ENCODE data around the gene UNK. TPM values are rescaled to one million over a fixed set of nuclear protein-coding genes. Genes with fewer than 3 reads are reported as not detected.
A peak's percentile ranks its signal among the peaks of the same experiment; 100 is the strongest.

UNK gene
- total and polyA plus RNA-seq, 2 of the 13 experiments (the other 11 are each of a cell fraction or from before 2014, with no cell fraction given): 31.6 to 33.0 TPM

- TF ChIP-seq ZNF75D (CRISPR knock-in tag; IDR thresholded peaks at IDR 0.05; ENCODE audit: borderline replicate concordance) (no peak), ZFAT (CRISPR knock-in tag; conservative IDR thresholded peaks at IDR 0.05) (no peak), MATR3 (CRISPR knock-in tag; IDR thresholded peaks at IDR 0.05) (no peak), CBX2 (IDR thresholded peaks at IDR 0.05; ENCODE audit: low read depth, low read length) (no peak), CBX2 (CRISPR knock-in tag; IDR thresholded peaks at IDR 0.05; ENCODE audit: low read depth) (no peak), TP53 (CRISPR knock-in tag; conservative IDR thresholded peaks at IDR 0.05) (no peak), ZNF484 (CRISPR knock-in tag; IDR thresholded peaks at IDR 0.05; ENCODE audit: borderline replicate concordance, low read depth) (no peak), TAF1 (CRISPR knock-in tag; IDR thresholded peaks at IDR 0.05) (peak; percentile 64), LCORL (IDR thresholded peaks at IDR 0.05) (0 out of 2 replicates have a peak, but pooled peaks have one; percentile 4), LCORL (CRISPR knock-in tag; IDR thresholded peaks at IDR 0.05) (peak; percentile 97), ZNF547 (CRISPR knock-in tag; IDR thresholded peaks at IDR 0.05) (0 out of 2 replicates have a peak, but pooled peaks have one; percentile 23), FOXK2 (IDR thresholded peaks at IDR 0.05) (peak; percentile 42; the same call in 1 of the 2 replicates), CTCF (CRISPR knock-in tag; IDR thresholded peaks at IDR 0.05) (peak; percentile 33), THAP7 (CRISPR knock-in tag; IDR thresholded peaks at IDR 0.05) (peak; percentile 87; the same call in 1 of the 2 replicates), MED1 (CRISPR knock-in tag; IDR thresholded peaks at IDR 0.05) (peak; percentile 60), CEBPZ (IDR thresholded peaks at IDR 0.05; ENCODE audit: low read length) (no peak), MTF1 (CRISPR knock-in tag; IDR thresholded peaks at IDR 0.05) (no peak), KDM4B (CRISPR knock-in tag; IDR thresholded peaks at IDR 0.05) (no peak), ZNF431 (CRISPR knock-in tag; IDR thresholded peaks at IDR 0.05; ENCODE audit: borderline replicate concordance, low read depth) (peak; percentile 95), ZNF652 (CRISPR knock-in tag; IDR thresholded peaks at IDR 0.05; ENCODE audit: borderline replicate concordance, low read depth) (no peak), RFX5 (IDR thresholded peaks at IDR 0.05; ENCODE audit: low read depth, low read length) (no peak), ZNF782 (CRISPR knock-in tag; IDR thresholded peaks at IDR 0.05; ENCODE audit: borderline replicate concordance) (peak; percentile 21; the same call in 1 of the 2 replicates), PLSCR1 (CRISPR knock-in tag; IDR thresholded peaks at IDR 0.05; ENCODE audit: borderline replicate concordance) (no peak), ZBTB7B (CRISPR knock-in tag; IDR thresholded peaks at IDR 0.05) (peak; percentile 86), ZNF383 (CRISPR knock-in tag; IDR thresholded peaks at IDR 0.05; ENCODE audit: borderline replicate concordance) (no peak)
Observed at GRCh38 chr17:75754378-75755204, 30.0 kb upstream of the UNK start (continued).

All from HepG2 (cell line).